Measurements from ENCODE around the gene DNAJC21. TPM values are rescaled to one million over a fixed set of nuclear protein-coding genes. Genes with fewer than 3 reads are reported as not detected.

DNAJC21 gene
- total and polyA plus RNA-seq, 4 experiments from 2014 or later = 10.1 to 67.9 (median 46.8) TPM

GRCh38 chr5:34991486-34992238 is 62.3 kb downstream of the DNAJC21 start:
- POLR2A ChIA-PET (ENCODE audit: partially characterized antibody) = no interaction called here
- Histone ChIP-seq H3K9me3 (ENCODE audit: control insufficient read depth in 1 of 2, low read length in 2 of 2) (no peaks in the 10 kb centered on the region), H3K4me3 (ENCODE audit: low read length in 2 of 2) (no peak overlapping the region), H3K27ac (ENCODE audit: low read depth, low read length) (no peak overlapping the region), H3K36me3 (ENCODE audit: insufficient read depth, low read length) (no peaks in the 10 kb centered on the region), H3K4me1 (ENCODE audit: insufficient read depth, low read length) (no peaks in the 10 kb centered on the region), H3K27me3 (ENCODE audit: insufficient read depth, low read length) (no peaks in the 10 kb centered on the region)
- peaks cover 15 to 32% of the 10 kb centered on the region in 2 donors for H3K27me3 Mint-ChIP-seq
- no peak overlapping the region for H3K27ac Mint-ChIP-seq
- peaks cover 0 to 5% of the 10 kb centered on the region in 2 donors for H3K36me3 Mint-ChIP-seq
- intact Hi-C loops (cut with micrococcal nuclease) = no loop called here
- CTCF ChIA-PET (ENCODE audit: partially characterized antibody) = interaction anchor here (4.8 kb wide), 1 partner anchor 11 kb away, joined by 26 read pairs; no protein-coding TSS in a partner anchor
- no peak overlapping the region for H3K4me3 Mint-ChIP-seq
- peaks cover 4 to 24% (median 13%) of the 10 kb centered on the region in 8 donors for H3K9me3 Mint-ChIP-seq
- H3K4me1 Mint-ChIP-seq = no peaks in the 10 kb centered on the region
- no peak for DNase-seq

GRCh38 chr5:34993951-34994350 is 64.6 kb downstream of the DNAJC21 start:
- no peak overlapping the region for H3K4me3 Mint-ChIP-seq
- no peaks in the 10 kb centered on the region for H3K4me1 ChIP-seq (ENCODE audit: insufficient read depth, low read length)
- no peaks in the 10 kb centered on the region for H3K9me3 ChIP-seq (ENCODE audit: control insufficient read depth in 1 of 2, low read length in 2 of 2)
- intact Hi-C loops (cut with micrococcal nuclease) = no loop called here
- H3K36me3 Mint-ChIP-seq = no peaks in the 10 kb centered on the region
- peaks cover 11 to 31% of the 10 kb centered on the region in 2 donors for H3K27me3 Mint-ChIP-seq
- H3K36me3 ChIP-seq (ENCODE audit: insufficient read depth, low read length) = no peaks in the 10 kb centered on the region
- H3K27ac Mint-ChIP-seq = no peak overlapping the region
- CTCF ChIA-PET (ENCODE audit: partially characterized antibody) = interaction anchor here (4.8 kb wide), 1 partner anchor 9 kb away, joined by 26 read pairs; no protein-coding TSS in a partner anchor
- H3K9me3 Mint-ChIP-seq = peaks cover 0 to 9% (median 0%) of the 10 kb centered on the region in 8 donors
- no peak for DNase-seq
- H3K4me1 Mint-ChIP-seq = no peaks in the 10 kb centered on the region
- POLR2A ChIA-PET (ENCODE audit: partially characterized antibody) = no interaction called here
- H3K27me3 ChIP-seq (ENCODE audit: insufficient read depth, low read length) = no peaks in the 10 kb centered on the region
- H3K27ac ChIP-seq (ENCODE audit: low read depth, low read length) = no peak overlapping the region
- H3K4me3 ChIP-seq (ENCODE audit: low read length in 2 of 2) = no peak overlapping the region

- no peaks in the 10 kb centered on the region for H3K36me3 ChIP-seq (ENCODE audit: insufficient read depth, low read length)
- no peaks in the 10 kb centered on the region for H3K4me1 Mint-ChIP-seq
- H3K4me3 Mint-ChIP-seq = no peak overlapping the region
- no peak for DNase-seq
- intact Hi-C loops (cut with micrococcal nuclease) = no loop called here
- ChIA-PET POLR2A (ENCODE audit: partially characterized antibody) (no interaction called here), CTCF (ENCODE audit: partially characterized antibody) (no interaction called here)
- no peaks in the 10 kb centered on the region for H3K4me1 ChIP-seq (ENCODE audit: insufficient read depth, low read length)
- no peak overlapping the region for H3K27ac ChIP-seq (ENCODE audit: low read depth, low read length)
- no peaks in the 10 kb centered on the region for H3K27me3 ChIP-seq (ENCODE audit: insufficient read depth, low read length)
- peaks cover 0 to 2% (median 0%) of the 10 kb centered on the region in 8 donors for H3K9me3 Mint-ChIP-seq
- H3K27me3 Mint-ChIP-seq = peaks cover 7 to 25% of the 10 kb centered on the region in 2 donors
- no peak overlapping the region for H3K27ac Mint-ChIP-seq
- H3K4me3 ChIP-seq (ENCODE audit: low read length in 2 of 2) = no peak overlapping the region
- no peaks in the 10 kb centered on the region for H3K9me3 ChIP-seq (ENCODE audit: control insufficient read depth in 1 of 2, low read length in 2 of 2)
- H3K36me3 Mint-ChIP-seq = no peaks in the 10 kb centered on the region
Measured at GRCh38 chr5:34996261-34996660, 66.9 kb downstream of the DNAJC21 start.

GRCh38 chr5:34998058-34998789 is 68.9 kb downstream of the DNAJC21 start:
- H3K4me1 ChIP-seq (ENCODE audit: insufficient read depth, low read length) = no peaks in the 10 kb centered on the region
- no peak overlapping the region for H3K4me3 Mint-ChIP-seq
- CTCF ChIA-PET (ENCODE audit: partially characterized antibody) = no interaction called here
- H3K4me1 Mint-ChIP-seq = no peaks in the 10 kb centered on the region
- DNase-seq = no peak
- H3K27ac Mint-ChIP-seq = no peak overlapping the region
- no peaks in the 10 kb centered on the region for H3K36me3 ChIP-seq (ENCODE audit: insufficient read depth, low read length)
- H3K27me3 ChIP-seq (ENCODE audit: insufficient read depth, low read length) = no peaks in the 10 kb centered on the region
- POLR2A ChIA-PET (ENCODE audit: partially characterized antibody) = no interaction called here
- no peak overlapping the region for H3K27ac ChIP-seq (ENCODE audit: low read depth, low read length)
- H3K36me3 Mint-ChIP-seq = no peaks in the 10 kb centered on the region
- no peak overlapping the region for H3K4me3 ChIP-seq (ENCODE audit: low read length in 2 of 2)
- intact Hi-C loops (cut with micrococcal nuclease) = no loop called here
- peaks cover 11 to 21% of the 10 kb centered on the region in 2 donors for H3K27me3 Mint-ChIP-seq
- no peaks in the 10 kb centered on the region for H3K9me3 ChIP-seq (ENCODE audit: control insufficient read depth in 1 of 2, low read length in 2 of 2)
- peaks cover 0 to under 1% (median 0%) of the 10 kb centered on the region in 8 donors for H3K9me3 Mint-ChIP-seq

GRCh38 chr5:35001842-35002241 is 72.5 kb downstream of the DNAJC21 start:
- Mint-ChIP-seq H3K36me3 (no peaks in the 10 kb centered on the region), H3K4me3 (no peak overlapping the region), H3K27me3 (peaks cover 14 to 18% of the 10 kb centered on the region in 2 donors), H3K9me3 (peaks cover 0 to 2% (median 0%) of the 10 kb centered on the region in 8 donors), H3K27ac (no peak overlapping the region), H3K4me1 (no peaks in the 10 kb centered on the region)
- Histone ChIP-seq H3K9me3 (ENCODE audit: control insufficient read depth in 1 of 2, low read length in 2 of 2) (no peaks in the 10 kb centered on the region), H3K4me1 (ENCODE audit: insufficient read depth, low read length) (no peaks in the 10 kb centered on the region), H3K36me3 (ENCODE audit: insufficient read depth, low read length) (no peaks in the 10 kb centered on the region), H3K27ac (ENCODE audit: low read depth, low read length) (no peak overlapping the region), H3K4me3 (ENCODE audit: low read length in 2 of 2) (no peak overlapping the region), H3K27me3 (ENCODE audit: insufficient read depth, low read length) (no peaks in the 10 kb centered on the region)
- CTCF ChIA-PET (ENCODE audit: partially characterized antibody) = interaction anchor here (1.0 to 4.4 kb wide), 3 partner anchors 8 to 925 kb away, joined by 3 to 26 read pairs (median 3); no protein-coding TSS in a partner anchor
- POLR2A ChIA-PET (ENCODE audit: partially characterized antibody) = no interaction called here
- DNase-seq = no peak
- intact Hi-C loops (cut with micrococcal nuclease) = no loop called here

GRCh38 chr5:35002459-35002858 is 73.1 kb downstream of the DNAJC21 start:
- Histone ChIP-seq H3K36me3 (ENCODE audit: insufficient read depth, low read length) (no peaks in the 10 kb centered on the region), H3K27me3 (ENCODE audit: insufficient read depth, low read length) (no peaks in the 10 kb centered on the region), H3K27ac (ENCODE audit: low read depth, low read length) (no peak overlapping the region), H3K9me3 (ENCODE audit: control insufficient read depth in 1 of 2, low read length in 2 of 2) (no peaks in the 10 kb centered on the region), H3K4me3 (ENCODE audit: low read length in 2 of 2) (no peak overlapping the region), H3K4me1 (ENCODE audit: insufficient read depth, low read length) (no peaks in the 10 kb centered on the region)
- H3K27ac Mint-ChIP-seq = no peak overlapping the region
- intact Hi-C loops (cut with micrococcal nuclease) = no loop called here
- peaks cover 0 to 2% (median 0%) of the 10 kb centered on the region in 8 donors for H3K9me3 Mint-ChIP-seq
- H3K4me1 Mint-ChIP-seq = no peaks in the 10 kb centered on the region
- peaks cover 14 to 21% of the 10 kb centered on the region in 2 donors for H3K27me3 Mint-ChIP-seq
- no peaks in the 10 kb centered on the region for H3K36me3 Mint-ChIP-seq
- no peak for DNase-seq
- CTCF ChIA-PET (ENCODE audit: partially characterized antibody) = interaction anchor here (1.0 to 4.4 kb wide), 3 partner anchors 9 to 924 kb away, joined by 3 to 26 read pairs (median 4); no protein-coding TSS in a partner anchor
- POLR2A ChIA-PET (ENCODE audit: partially characterized antibody) = no interaction called here
- H3K4me3 Mint-ChIP-seq = no peak overlapping the region

All from CD4-positive, alpha-beta memory T cell (primary cell).